ENCODE results near the gene KHSRP. TPM values are rescaled to one million over a fixed set of nuclear protein-coding genes. Genes with fewer than 3 reads are reported as not detected.

The KHSRP gene
- total and polyA plus RNA-seq, 2 of the 13 experiments (the other 11 are each of a cell fraction or from before 2014, with no cell fraction given): 72.1 to 129 TPM

DNA sequence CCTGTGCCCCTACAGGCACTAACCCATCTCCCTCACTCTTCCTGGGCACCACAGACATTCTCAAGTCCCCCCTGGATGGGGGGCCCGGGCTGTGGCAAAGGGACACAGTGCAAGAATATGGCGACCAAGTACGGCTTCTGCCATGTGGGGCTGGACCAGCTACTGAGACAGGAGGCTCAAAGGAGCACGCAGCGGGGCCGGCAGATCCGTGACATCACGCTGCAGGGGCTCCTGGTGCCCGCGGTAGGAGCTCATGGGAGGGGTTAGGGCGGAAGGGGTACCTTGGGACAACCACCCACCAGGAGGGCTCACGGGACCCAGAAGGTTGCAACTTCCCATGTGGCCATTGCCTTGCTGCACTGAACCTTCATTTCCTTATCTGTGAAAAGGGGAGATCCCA lies 28.3 kb downstream of the KHSRP start:
- Histone ChIP-seq H3K9me3 (ENCODE audit: low read length) (no peaks in the 10 kb centered on the region), H3K4me2 (ENCODE audit: low read depth, low read length) (no peak overlapping the region), H3K4me1 (ENCODE audit: insufficient read depth, low read length) (peaks cover 18% of the 10 kb centered on the region), H4K20me1 (ENCODE audit: insufficient read depth, low read length) (no peaks in the 10 kb centered on the region), H3K27ac (ENCODE audit: extremely low read length, insufficient read depth, low read length) (no peak overlapping the region), H3K9ac (ENCODE audit: insufficient read depth, low read depth, low read length) (no peak overlapping the region), H2AFZ (ENCODE audit: low read length) (no peak overlapping the region), H3K79me2 (ENCODE audit: insufficient read depth, low read length) (peaks cover 14% of the 10 kb centered on the region), H3K4me3 (replicated peaks in 1 of 3; ENCODE audit: insufficient read depth in 1 of 3, low read depth in 2 of 3, low read length in 3 of 3) (no peak overlapping the region), H3K27me3 (ENCODE audit: control insufficient read depth in 1 of 2, insufficient read depth in 2 of 2, low read length in 2 of 2) (no peaks in the 10 kb centered on the region; a peak in 1 of 5 replicates), H3K36me3 (replicated peaks in 1 of 2; ENCODE audit: control insufficient read depth in 1 of 2, insufficient read depth in 2 of 2, low read length in 2 of 2) (no peaks in the 10 kb centered on the region)
- ChIA-PET POLR2A (interaction anchor here (0.8 kb wide), 1 partner anchor 29 kb away, joined by 5 read pairs; the partner anchor contains the start of gene KHSRP), CTCF (ENCODE audit: low intra/inter-chr PET ratio, low total read pairs) (no interaction called here)
- BruUV-seq (replicated peaks): no TSS peak
- WGBS (ENCODE audit: low lambda C conversion rate): 87% methylated on average over 9 of the region's 12 CpGs
- no peak for ATAC-seq
- intact Hi-C loops (cut with micrococcal nuclease; ENCODE audit: unreplicated experiment): no loop called here
- no peak for TF ChIP-seq ZFP90 (CRISPR knock-in tag; IDR thresholded peaks at IDR 0.05; ENCODE audit: borderline replicate concordance)
- in situ Hi-C loops (cut with HindIII; ENCODE audit: extremely low pct_ligation_motif_present, low pct_unique_long_range_greater_than_20kb): no loop called here
- DNase-seq (ENCODE audit: low spot score): no peak
- FAIRE-seq: no peak

DNA sequence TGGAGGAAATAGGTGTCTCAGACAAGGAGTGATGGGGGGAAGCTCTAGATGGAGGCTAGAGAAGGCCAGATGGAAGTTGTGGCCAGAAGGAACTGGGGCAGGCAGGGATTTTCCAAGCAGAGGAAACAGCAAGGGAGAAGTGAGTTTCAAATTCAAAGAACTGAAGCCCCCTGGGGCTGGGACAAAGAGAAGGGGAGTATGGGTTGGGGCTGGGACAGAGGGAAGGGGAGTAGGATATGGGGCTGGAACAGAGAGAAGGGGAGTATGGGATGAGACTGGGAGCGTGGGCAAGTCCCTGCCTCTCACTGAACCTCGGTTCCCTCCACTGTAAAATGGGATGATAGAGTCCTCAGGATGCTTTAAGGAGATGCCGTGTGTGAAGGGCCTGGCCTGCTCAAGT lies 29.8 kb downstream of the KHSRP start:
- ChIA-PET CTCF (ENCODE audit: low intra/inter-chr PET ratio, low total read pairs) (no interaction called here), POLR2A (interaction anchor here (5.5 kb wide), 1 partner anchor 22 kb away, joined by 45 read pairs; the partner anchor contains the start of gene ALKBH7)
- Histone ChIP-seq H4K20me1 (ENCODE audit: insufficient read depth, low read length) (no peaks in the 10 kb centered on the region), H3K4me1 (ENCODE audit: insufficient read depth, low read length) (peaks cover 24% of the 10 kb centered on the region), H3K4me3 (replicated peaks in 1 of 3; ENCODE audit: insufficient read depth in 1 of 3, low read depth in 2 of 3, low read length in 3 of 3) (no peak overlapping the region), H2AFZ (ENCODE audit: low read length) (no peak overlapping the region), H3K27me3 (ENCODE audit: control insufficient read depth in 1 of 2, insufficient read depth in 2 of 2, low read length in 2 of 2) (no peaks in the 10 kb centered on the region; a peak in 1 of 5 replicates), H3K9ac (ENCODE audit: insufficient read depth, low read depth, low read length) (no peak overlapping the region), H3K36me3 (replicated peaks in 1 of 2; ENCODE audit: control insufficient read depth in 1 of 2, insufficient read depth in 2 of 2, low read length in 2 of 2) (peaks cover 1 to 6% of the 10 kb centered on the region in 2 experiments; a peak in 2 of 5 replicates), H3K9me3 (ENCODE audit: low read length) (no peaks in the 10 kb centered on the region), H3K79me2 (ENCODE audit: insufficient read depth, low read length) (peaks cover 18% of the 10 kb centered on the region), H3K27ac (ENCODE audit: extremely low read length, insufficient read depth, low read length) (no peak overlapping the region), H3K4me2 (ENCODE audit: low read depth, low read length) (no peak overlapping the region)
- no TSS peak for BruUV-seq (replicated peaks)
- ATAC-seq (no peak), DNase-seq (ENCODE audit: low spot score) (no peak), FAIRE-seq (no peak)
- intact Hi-C loops (cut with micrococcal nuclease; ENCODE audit: unreplicated experiment): no loop called here
- TF ChIP-seq, protein P1, sequence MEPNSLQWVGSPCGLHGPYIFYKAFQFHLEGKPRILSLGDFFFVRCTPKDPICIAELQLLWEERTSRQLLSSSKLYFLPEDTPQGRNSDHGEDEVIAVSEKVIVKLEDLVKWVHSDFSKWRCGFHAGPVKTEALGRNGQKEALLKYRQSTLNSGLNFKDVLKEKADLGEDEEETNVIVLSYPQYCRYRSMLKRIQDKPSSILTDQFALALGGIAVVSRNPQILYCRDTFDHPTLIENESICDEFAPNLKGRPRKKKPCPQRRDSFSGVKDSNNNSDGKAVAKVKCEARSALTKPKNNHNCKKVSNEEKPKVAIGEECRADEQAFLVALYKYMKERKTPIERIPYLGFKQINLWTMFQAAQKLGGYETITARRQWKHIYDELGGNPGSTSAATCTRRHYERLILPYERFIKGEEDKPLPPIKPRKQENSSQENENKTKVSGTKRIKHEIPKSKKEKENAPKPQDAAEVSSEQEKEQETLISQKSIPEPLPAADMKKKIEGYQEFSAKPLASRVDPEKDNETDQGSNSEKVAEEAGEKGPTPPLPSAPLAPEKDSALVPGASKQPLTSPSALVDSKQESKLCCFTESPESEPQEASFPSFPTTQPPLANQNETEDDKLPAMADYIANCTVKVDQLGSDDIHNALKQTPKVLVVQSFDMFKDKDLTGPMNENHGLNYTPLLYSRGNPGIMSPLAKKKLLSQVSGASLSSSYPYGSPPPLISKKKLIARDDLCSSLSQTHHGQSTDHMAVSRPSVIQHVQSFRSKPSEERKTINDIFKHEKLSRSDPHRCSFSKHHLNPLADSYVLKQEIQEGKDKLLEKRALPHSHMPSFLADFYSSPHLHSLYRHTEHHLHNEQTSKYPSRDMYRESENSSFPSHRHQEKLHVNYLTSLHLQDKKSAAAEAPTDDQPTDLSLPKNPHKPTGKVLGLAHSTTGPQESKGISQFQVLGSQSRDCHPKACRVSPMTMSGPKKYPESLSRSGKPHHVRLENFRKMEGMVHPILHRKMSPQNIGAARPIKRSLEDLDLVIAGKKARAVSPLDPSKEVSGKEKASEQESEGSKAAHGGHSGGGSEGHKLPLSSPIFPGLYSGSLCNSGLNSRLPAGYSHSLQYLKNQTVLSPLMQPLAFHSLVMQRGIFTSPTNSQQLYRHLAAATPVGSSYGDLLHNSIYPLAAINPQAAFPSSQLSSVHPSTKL (CRISPR knock-in tag; IDR thresholded peaks at IDR 0.05): no peak
- no peak for TF ChIP-seq ZFYVE20 (CRISPR knock-in tag; IDR thresholded peaks at IDR 0.05; ENCODE audit: borderline replicate concordance, low read depth)
- in situ Hi-C loops (cut with HindIII; ENCODE audit: extremely low pct_ligation_motif_present, low pct_unique_long_range_greater_than_20kb): no loop called here
- 86% methylated on average over 3 of the region's 3 CpGs for WGBS (ENCODE audit: low lambda C conversion rate)
